Body of pancreas (tissue), 4 donors: ENCODE data around the gene TPR.

Experiments used
- CTCF ChIP-seq, 7 experiments: fragments of 450-650 bp in 4 of 7; fragments of 200-600 bp in 3 of 7; sonication (generic) in 3 of 7; IDR thresholded peaks; one replicate each; pipeline ENCODE4 v1.5.1; 2016 to 2019; ENCODE audit warnings: antibody characterized with exemption in 7 of 7
- POLR2A ChIP-seq, 3 donors: fragments of 450-650 bp; IDR thresholded peaks; one replicate each; pipeline ENCODE4 v1.6.1; 2016; ENCODE audit warnings: antibody characterized with exemption in 3 of 3, mild to moderate bottlenecking in 2 of 3

- TF ChIP-seq CTCF (IDR thresholded peaks at IDR 0.05): no peak
- TF ChIP-seq POLR2A (IDR thresholded peaks at IDR 0.05): no peak
These were observed 79.1 kb downstream of the TPR start, which contains the start of gene PRG4 for GRCh38 chr1:186295980-186296379.
